CD4-positive, CD25-positive, alpha-beta regulatory T cell (primary cell): ENCODE data around the gene SH2D4B. TPM values are rescaled to one million over a fixed set of nuclear protein-coding genes. Genes with fewer than 3 reads are reported as not detected.
"Not testable (repeated sequence)": the region's sequence is repeated elsewhere in the genome, so short reads cannot be mapped to it uniquely, and the experiment has no call there.

Experiments used
- ATAC-seq, 2 donors: fragments of 150-1000 bp; cut with Tn5 transposase; one replicate each; pipeline ENCODE4 v1.10.0; 2021; ENCODE audit warnings: low read depth in 2 of 2, moderate number of reproducible peaks in 2 of 2, moderate library complexity in 1 of 2
- DNase-seq, 3 donors: peaks; one replicate each; pipeline versions ENCODE4 v3.0.0 to v3.0.0-alpha.2; 2012 to 2022; ENCODE audit warnings: mixed read lengths in 1 of 3
- H3K27ac ChIP-seq: one replicate; pipeline ENCODE4 v1.7.0; 2013; ENCODE audit warnings: mild to moderate bottlenecking, low read length; ENCODE audit not compliant: insufficient read depth, poor library complexity, severe bottlenecking
- H3K27me3 ChIP-seq: one replicate; pipeline ENCODE4 v1.7.0; 2013; ENCODE audit warnings: low read length; ENCODE audit not compliant: control insufficient read depth, insufficient read depth
- H3K36me3 ChIP-seq: one replicate; pipeline ENCODE4 v1.7.0; 2013; ENCODE audit warnings: mild to moderate bottlenecking, low read length, moderate library complexity; ENCODE audit not compliant: control insufficient read depth, insufficient read depth
- H3K4me1 ChIP-seq: 2 replicates; pipeline ENCODE4 v1.7.0; 2013; ENCODE audit warnings: mild to moderate bottlenecking, low read length; ENCODE audit not compliant: insufficient read depth, control insufficient read depth, poor library complexity, severe bottlenecking
- H3K4me3 ChIP-seq: one replicate; pipeline ENCODE4 v1.7.0; 2013; ENCODE audit warnings: low read depth, mild to moderate bottlenecking, low read length, moderate library complexity
- H3K9me3 ChIP-seq, 2 experiments: 1 replicate in 1 of 2; 2 replicates in 1 of 2; pipeline ENCODE4 v1.7.0; 2013; ENCODE audit warnings: low read length in 2 of 2, mild to moderate bottlenecking in 1 of 2, moderate library complexity in 1 of 2; ENCODE audit not compliant: control insufficient read depth in 2 of 2
- H3K27ac Mint-ChIP-seq, 3 donors: one replicate each; pipeline ENCODE4 v1.8.0; 2020 to 2022; ENCODE audit warnings: mild to moderate bottlenecking in 3 of 3, mixed read lengths in 3 of 3, moderate library complexity in 2 of 3
- H3K27me3 Mint-ChIP-seq: one replicate; pipeline ENCODE4 v1.8.0; 2022; ENCODE audit warnings: mild to moderate bottlenecking, mixed read lengths
- H3K36me3 Mint-ChIP-seq: one replicate; pipeline ENCODE4 v1.8.0; 2020; ENCODE audit warnings: mixed read lengths
- H3K4me1 Mint-ChIP-seq, 4 donors: one replicate each; pipeline ENCODE4 v1.8.0; 2020 to 2022; ENCODE audit warnings: mixed read lengths in 4 of 4, mild to moderate bottlenecking in 1 of 4
- H3K4me3 Mint-ChIP-seq, 4 donors: one replicate each; pipeline ENCODE4 v1.8.0; 2020 to 2022; ENCODE audit warnings: mild to moderate bottlenecking in 4 of 4, mixed read lengths in 4 of 4, moderate library complexity in 3 of 4
- H3K9me3 Mint-ChIP-seq, 7 donors: one replicate each; pipeline ENCODE4 v1.8.0; 2020 to 2022; ENCODE audit warnings: mixed read lengths in 7 of 7, mild to moderate bottlenecking in 3 of 7, moderate library complexity in 2 of 7
- polyA plus RNA-seq, 4 donors: library from polyadenylated mRNA; unstranded; fragments of 300-500 nt; fragmentation: Illumina TruSeq; gene quantifications; one replicate each; pipeline ENCODE4 v1.2.3, GENCODE V29; 2021
- total RNA-seq: library from RNA; stranded (reverse); gene quantifications from one replicate; pipeline ENCODE4 v1.2.3, GENCODE V29; 2022

The SH2D4B gene
- total and polyA plus RNA-seq, 5 donors from 2014 or later = 0.25 TPM; not detected in 4

GRCh38 chr10:80529604-80530003, 8.1 kb upstream of the SH2D4B start:
- Mint-ChIP-seq H3K27me3 (no peaks in the 10 kb centered on the region), H3K36me3 (no peaks in the 10 kb centered on the region), H3K4me1 (peaks cover 35 to 79% (median 63%) of the 10 kb centered on the region in 4 donors), H3K4me3 (peak overlapping the region; percentile 12 to 85 (median 64)), H3K9me3 (no peaks in the 10 kb centered on the region), H3K27ac (peak overlapping the region; percentile 87 to 95 (median 91))
- ATAC-seq (peak; percentile 75 to 79), DNase-seq (peak in 2 of 3 donors; percentile 39 to 86)
- H3K27me3 ChIP-seq = no peaks in the 10 kb centered on the region
- peaks cover 50% of the 10 kb centered on the region for H3K4me1 ChIP-seq
- H3K4me3 ChIP-seq = no peak overlapping the region
- no peaks in the 10 kb centered on the region for H3K36me3 ChIP-seq
- no peak overlapping the region for H3K27ac ChIP-seq
- no peaks in the 10 kb centered on the region for H3K9me3 ChIP-seq

GRCh38 chr10:80530251-80530650, 7.5 kb upstream of the SH2D4B start:
- Histone ChIP-seq H3K36me3 (no peaks in the 10 kb centered on the region), H3K27me3 (no peaks in the 10 kb centered on the region), H3K4me1 (peaks cover 49% of the 10 kb centered on the region), H3K27ac (peak overlapping the region; percentile 34), H3K9me3 (no peaks in the 10 kb centered on the region), H3K4me3 (no peak overlapping the region)
- no peaks in the 10 kb centered on the region for H3K9me3 Mint-ChIP-seq
- peak overlapping the region; percentile 87 to 95 (median 91) for H3K27ac Mint-ChIP-seq
- H3K4me1 Mint-ChIP-seq = peaks cover 30 to 75% (median 60%) of the 10 kb centered on the region in 4 donors
- peak; percentile 56 to 57 for ATAC-seq
- peak overlapping the region; percentile 12 to 85 (median 62) for H3K4me3 Mint-ChIP-seq
- DNase-seq = peak in 1 of 3 donors; percentile 71
- peaks cover under 1% of the 10 kb centered on the region for H3K36me3 Mint-ChIP-seq
- H3K27me3 Mint-ChIP-seq = no peaks in the 10 kb centered on the region

GRCh38 chr10:80530816-80531215, 6.9 kb upstream of the SH2D4B start:
- no peaks in the 10 kb centered on the region for H3K9me3 ChIP-seq
- H3K27ac Mint-ChIP-seq = peak overlapping the region; percentile 82 to 94 (median 87)
- peaks cover 44% of the 10 kb centered on the region for H3K4me1 ChIP-seq
- H3K27ac ChIP-seq = peak overlapping the region; percentile 49
- H3K27me3 ChIP-seq = no peaks in the 10 kb centered on the region
- no peaks in the 10 kb centered on the region for H3K36me3 ChIP-seq
- no peak for ATAC-seq
- peak in 1 of 3 donors; percentile 50 for DNase-seq
- H3K4me1 Mint-ChIP-seq = peaks cover 29 to 74% (median 61%) of the 10 kb centered on the region in 4 donors
- H3K27me3 Mint-ChIP-seq = no peaks in the 10 kb centered on the region
- no peaks in the 10 kb centered on the region for H3K9me3 Mint-ChIP-seq
- peak overlapping the region; percentile 12 to 78 (median 34) for H3K4me3 Mint-ChIP-seq
- H3K36me3 Mint-ChIP-seq = peaks cover 4% of the 10 kb centered on the region
- H3K4me3 ChIP-seq = peak overlapping the region; percentile 10

- H3K27ac ChIP-seq = no peak overlapping the region
- no peaks in the 10 kb centered on the region for H3K9me3 ChIP-seq
- H3K36me3 ChIP-seq = no peaks in the 10 kb centered on the region
- peaks cover 30% of the 10 kb centered on the region for H3K4me1 ChIP-seq
- DNase-seq (no peak), ATAC-seq (no peak)
- Mint-ChIP-seq H3K27ac (peak overlapping the region in 2 of 3 donors; percentile 51 to 75), H3K36me3 (peaks cover 4% of the 10 kb centered on the region), H3K4me1 (peaks cover 20 to 68% (median 50%) of the 10 kb centered on the region in 4 donors), H3K27me3 (no peaks in the 10 kb centered on the region), H3K4me3 (peak overlapping the region; percentile 28 to 90 (median 46)), H3K9me3 (no peaks in the 10 kb centered on the region)
- no peak overlapping the region for H3K4me3 ChIP-seq
- no peaks in the 10 kb centered on the region for H3K27me3 ChIP-seq
Measured at GRCh38 chr10:80532571-80532970, 5.1 kb upstream of the SH2D4B start.

- ATAC-seq, H3K36me3 ChIP-seq, H3K4me3 ChIP-seq, H3K9me3 Mint-ChIP-seq, H3K27me3 Mint-ChIP-seq, H3K9me3 ChIP-seq, H3K36me3 Mint-ChIP-seq, H3K27me3 ChIP-seq, H3K27ac ChIP-seq, H3K4me3 Mint-ChIP-seq, DNase-seq, H3K27ac Mint-ChIP-seq: not testable (repeated sequence)
- H3K4me1 Mint-ChIP-seq = peaks cover 20 to 55% (median 42%) of the 10 kb centered on the region in 4 donors
- peaks cover 26% of the 10 kb centered on the region for H3K4me1 ChIP-seq
Measured at GRCh38 chr10:80534059-80534458, 3.6 kb upstream of the SH2D4B start.

- H3K36me3 Mint-ChIP-seq, H3K9me3 Mint-ChIP-seq, H3K27me3 ChIP-seq, H3K27ac Mint-ChIP-seq, H3K4me3 Mint-ChIP-seq, H3K36me3 ChIP-seq, H3K4me3 ChIP-seq, H3K27ac ChIP-seq, DNase-seq, ATAC-seq, H3K9me3 ChIP-seq, H3K27me3 Mint-ChIP-seq: not testable (repeated sequence)
- peaks cover 20% of the 10 kb centered on the region for H3K4me1 ChIP-seq
- peaks cover 20 to 49% (median 36%) of the 10 kb centered on the region in 4 donors for H3K4me1 Mint-ChIP-seq
Measured at GRCh38 chr10:80534646-80535045, 3.1 kb upstream of the SH2D4B start.

- peaks cover 14 to 38% (median 26%) of the 10 kb centered on the region in 4 donors for H3K4me1 Mint-ChIP-seq
- H3K27ac ChIP-seq = peak overlapping the region; percentile 89
- peak overlapping the region; percentile 92 to 98 (median 92) for H3K4me3 Mint-ChIP-seq
- H3K27me3 ChIP-seq = no peaks in the 10 kb centered on the region
- H3K4me1 ChIP-seq = peaks cover 8% of the 10 kb centered on the region
- DNase-seq (peak; percentile 59 to 89 (median 78)), ATAC-seq (peak; percentile 82 to 86)
- H3K36me3 Mint-ChIP-seq = peaks cover 4% of the 10 kb centered on the region
- peaks cover 3% of the 10 kb centered on the region for H3K27me3 Mint-ChIP-seq
- no peaks in the 10 kb centered on the region for H3K9me3 Mint-ChIP-seq
- peak overlapping the region; percentile 77 for H3K4me3 ChIP-seq
- H3K9me3 ChIP-seq = no peaks in the 10 kb centered on the region
- H3K27ac Mint-ChIP-seq = peak overlapping the region; percentile 94 to 98 (median 98)
- no peaks in the 10 kb centered on the region for H3K36me3 ChIP-seq
Measured at GRCh38 chr10:80535671-80536360, 1.9 kb upstream of the SH2D4B start.
